Measurements from ENCODE around the gene SLC48A1.

The SLC48A1 gene

DNA sequence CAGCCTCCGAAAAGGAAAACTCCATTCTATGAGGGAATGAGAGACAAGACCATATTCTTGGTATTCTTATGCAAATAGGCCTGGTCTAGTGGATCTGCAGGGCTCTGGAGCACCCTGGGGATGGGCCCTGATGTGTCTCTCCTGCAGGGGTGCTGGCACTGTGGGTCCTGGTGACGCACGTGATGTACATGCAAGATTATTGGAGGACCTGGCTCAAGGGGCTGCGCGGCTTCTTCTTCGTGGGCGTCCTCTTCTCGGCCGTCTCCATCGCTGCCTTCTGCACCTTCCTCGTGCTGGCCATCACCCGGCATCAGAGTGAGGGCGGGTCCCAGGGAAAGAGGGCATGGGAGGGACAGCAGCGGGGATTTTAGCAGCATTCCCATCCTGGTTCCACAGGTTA is 5.8 kb downstream of the SLC48A1 start:
- no peak for DNase-seq (ENCODE audit: low spot score)

DNA sequence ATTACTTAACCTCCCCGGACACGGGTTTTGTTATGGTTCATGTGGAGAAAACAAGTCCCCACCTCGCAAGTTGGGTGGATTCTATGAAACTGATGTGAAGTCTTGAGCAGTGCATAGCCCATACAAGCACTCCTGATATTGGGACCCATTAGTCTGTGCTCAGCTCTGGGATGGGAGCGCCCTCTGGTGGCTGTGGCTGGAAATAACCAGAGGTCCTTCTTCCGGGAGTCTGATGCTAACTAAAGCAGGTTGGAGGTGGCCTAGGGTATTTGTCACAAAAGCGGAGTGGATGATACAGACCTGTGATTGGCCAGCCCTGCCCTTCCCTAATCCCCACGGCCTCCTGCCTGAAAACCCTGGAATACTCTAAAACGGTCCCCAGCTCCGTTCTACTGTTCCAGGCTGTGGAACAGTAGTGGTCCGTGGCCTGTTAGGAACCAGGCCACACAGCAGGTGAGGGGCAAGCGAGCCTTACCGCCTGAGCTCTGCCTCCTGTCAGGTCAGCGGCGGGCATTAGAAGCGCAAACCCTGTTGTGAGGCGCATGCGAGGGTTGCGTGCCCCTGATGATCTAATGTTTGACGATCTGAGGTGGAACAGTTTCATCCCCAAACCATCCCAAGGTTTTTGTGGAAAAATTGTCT is 6.4 kb downstream of the SLC48A1 start:
- DNase-seq (ENCODE audit: low spot score), result peak; percentile 91

DNA sequence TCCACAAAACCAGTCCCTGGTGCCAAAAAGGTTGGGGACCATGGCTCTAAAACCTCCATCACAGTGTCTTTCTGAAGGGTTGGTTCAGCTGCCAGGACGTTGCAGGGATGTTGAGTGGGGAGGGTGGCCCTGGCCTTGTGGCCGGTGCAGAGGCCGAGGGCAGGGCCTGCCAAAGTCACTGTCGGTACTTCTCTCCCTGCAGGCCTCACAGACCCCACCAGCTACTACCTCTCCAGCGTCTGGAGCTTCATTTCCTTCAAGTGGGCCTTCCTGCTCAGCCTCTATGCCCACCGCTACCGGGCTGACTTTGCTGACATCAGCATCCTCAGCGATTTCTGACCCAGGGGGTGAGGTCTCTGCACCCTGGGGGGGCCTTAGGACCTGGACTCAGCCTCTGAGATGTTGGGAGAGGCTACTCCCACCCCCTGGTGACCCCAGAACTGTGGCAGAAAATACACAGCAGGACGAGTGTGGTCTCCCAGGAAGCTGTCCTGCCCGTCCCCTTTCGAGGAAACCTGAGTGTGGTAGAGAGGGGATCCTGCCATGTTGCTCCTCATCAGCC is 7.0 kb downstream of the SLC48A1 start:
- DNase-seq (ENCODE audit: low spot score), result no peak

DNA sequence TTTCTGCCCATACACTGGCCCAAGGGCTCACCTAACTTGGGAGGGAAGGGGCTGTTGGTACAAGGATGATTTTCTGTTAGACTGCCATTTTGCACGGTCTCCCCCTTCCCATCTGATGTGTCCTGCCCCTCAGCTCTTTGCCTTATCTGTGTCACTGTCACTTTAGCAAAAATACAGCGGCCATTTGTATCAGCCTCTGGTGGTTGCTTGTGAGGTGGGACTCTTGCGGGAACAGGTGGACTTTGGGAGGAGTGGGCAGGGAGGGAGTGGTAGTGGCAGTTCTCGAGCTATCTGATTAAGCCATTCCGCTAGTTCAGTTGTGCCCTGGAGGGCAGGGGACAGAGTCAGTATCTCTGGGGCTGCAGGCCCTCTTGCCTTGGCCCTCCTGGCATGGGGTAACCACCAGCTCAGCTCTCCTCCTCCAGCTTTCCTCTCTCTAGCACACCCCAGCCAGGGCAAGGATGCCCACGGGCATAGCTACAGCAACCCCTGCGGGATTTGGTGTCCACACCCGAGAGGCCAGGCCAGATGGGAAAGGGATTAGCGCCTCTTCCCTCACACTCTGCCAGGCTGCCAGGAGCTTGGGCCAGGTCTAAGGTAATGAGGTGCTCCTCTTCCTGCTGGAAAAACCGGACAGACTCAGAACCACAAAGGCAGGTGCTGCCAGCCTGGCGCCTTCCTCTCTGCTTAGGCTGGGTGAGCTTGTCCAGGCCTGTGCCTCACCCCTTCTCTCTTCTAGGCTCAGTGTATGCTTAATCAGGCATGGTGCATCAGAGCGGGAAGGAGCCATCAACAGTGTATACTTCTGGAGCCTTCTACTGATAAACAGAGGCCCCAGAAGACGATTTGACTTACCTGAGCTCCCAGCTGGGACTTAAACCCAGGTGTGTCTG is 8.7 kb downstream of the SLC48A1 start:
- no peak for DNase-seq (ENCODE audit: low spot score)

DNA sequence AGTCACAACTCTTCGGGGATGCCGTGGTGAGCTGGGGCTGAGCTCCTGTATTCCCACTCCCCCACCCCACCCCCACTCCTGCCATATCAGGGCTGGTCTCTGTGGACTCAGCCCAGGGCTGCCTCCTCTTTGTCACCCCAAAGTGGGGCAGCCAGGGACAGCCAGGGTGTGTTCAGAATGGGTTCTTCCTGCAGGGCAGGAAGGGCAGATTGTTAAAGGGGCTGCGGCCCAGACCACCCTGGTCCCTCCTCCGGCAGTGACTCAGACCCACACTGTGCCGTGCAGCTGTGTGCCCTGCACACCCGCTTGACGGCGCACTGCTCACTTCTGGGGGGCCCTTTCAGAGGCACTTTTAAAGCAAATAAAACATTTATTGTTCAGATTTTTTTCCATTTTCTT is 9.3 kb downstream of the SLC48A1 start:
- DNase-seq (ENCODE audit: low spot score), result no peak

DNA sequence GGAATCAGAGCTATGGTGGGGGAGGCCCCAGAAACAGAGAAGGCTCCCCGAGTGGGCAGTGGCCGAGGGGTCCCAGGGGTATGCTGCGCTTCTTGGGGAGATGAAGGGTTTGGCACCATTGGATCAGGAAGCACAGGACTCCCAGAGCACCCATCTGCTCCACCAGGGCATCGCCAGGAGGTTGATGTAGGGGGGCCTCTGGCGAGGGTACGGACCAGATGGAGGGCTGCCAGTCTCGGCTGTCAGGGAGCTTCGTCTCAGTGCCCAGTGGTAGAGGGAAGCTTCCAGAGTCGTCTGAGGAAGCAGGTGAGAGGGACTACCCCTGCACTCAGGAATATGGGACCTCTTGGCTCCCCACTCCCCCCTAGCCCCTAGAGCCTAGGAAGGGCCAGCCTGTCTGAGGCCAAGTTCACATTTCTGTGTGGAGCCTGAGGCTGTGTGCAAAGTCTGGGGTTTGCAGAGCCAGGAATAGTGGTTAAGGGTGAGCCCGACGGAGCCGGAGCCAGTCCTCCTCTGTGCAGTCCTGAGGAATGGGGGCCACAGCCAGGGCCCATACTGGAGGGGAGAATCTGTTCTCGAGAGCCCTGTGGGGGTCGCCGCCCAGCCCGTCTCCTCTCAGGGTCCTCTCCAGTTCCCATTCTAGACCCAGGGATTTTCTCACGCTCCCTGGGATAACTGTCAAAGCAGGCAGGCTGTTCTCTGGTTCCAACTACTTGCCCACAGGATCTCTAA is 10.2 kb downstream of the SLC48A1 start:
- no peak for DNase-seq (ENCODE audit: low spot score)

DNA sequence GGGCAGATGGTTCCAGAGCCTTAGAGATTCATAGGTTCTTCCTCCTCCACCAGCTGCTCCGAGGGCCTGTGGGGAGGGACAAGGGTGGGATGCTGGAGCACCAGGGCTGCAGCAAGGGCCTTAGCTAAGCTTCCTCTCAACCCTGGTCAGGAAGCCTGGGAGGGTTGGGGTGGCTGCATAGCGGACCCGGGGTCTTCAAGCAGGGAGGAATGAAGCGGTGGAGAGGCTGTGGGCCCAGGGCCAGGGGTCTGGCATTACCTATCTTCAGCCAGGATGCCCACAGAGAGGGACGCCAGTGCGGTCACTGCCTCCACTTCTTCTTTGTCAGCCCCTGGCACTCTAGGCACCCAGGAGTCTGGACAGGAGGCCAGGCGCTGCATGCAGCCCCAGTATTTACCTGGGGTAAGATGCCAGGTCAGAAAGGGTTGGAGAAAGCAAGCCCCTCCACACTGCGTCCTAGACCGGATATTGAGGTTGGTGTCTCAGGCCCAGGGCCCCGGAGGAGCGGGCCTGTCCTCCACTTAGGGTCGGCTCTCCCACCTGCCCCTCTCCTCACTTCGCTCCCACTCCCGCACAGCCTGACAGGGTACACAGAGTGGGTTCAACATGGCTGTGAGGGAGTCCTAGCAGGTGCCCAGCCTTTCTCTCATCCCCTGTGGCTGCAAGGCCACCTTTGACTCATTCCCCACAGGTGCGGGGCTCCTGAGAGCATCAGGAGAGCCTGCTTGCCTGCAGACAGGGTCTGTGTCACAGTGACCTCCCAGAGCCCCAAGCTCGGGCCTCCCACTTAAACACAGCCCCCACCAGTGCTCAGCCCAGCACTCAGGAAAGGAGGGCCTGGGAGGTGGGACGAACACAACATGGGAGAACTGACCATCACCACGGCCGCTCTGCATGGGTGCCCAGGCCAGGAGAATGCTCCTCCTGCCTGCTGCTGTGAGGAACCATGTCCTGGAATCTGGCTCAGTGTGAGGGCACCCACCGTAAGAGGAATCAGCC is 11.1 kb downstream of the SLC48A1 start:
- DNase-seq (ENCODE audit: low spot score), result no peak

DNA sequence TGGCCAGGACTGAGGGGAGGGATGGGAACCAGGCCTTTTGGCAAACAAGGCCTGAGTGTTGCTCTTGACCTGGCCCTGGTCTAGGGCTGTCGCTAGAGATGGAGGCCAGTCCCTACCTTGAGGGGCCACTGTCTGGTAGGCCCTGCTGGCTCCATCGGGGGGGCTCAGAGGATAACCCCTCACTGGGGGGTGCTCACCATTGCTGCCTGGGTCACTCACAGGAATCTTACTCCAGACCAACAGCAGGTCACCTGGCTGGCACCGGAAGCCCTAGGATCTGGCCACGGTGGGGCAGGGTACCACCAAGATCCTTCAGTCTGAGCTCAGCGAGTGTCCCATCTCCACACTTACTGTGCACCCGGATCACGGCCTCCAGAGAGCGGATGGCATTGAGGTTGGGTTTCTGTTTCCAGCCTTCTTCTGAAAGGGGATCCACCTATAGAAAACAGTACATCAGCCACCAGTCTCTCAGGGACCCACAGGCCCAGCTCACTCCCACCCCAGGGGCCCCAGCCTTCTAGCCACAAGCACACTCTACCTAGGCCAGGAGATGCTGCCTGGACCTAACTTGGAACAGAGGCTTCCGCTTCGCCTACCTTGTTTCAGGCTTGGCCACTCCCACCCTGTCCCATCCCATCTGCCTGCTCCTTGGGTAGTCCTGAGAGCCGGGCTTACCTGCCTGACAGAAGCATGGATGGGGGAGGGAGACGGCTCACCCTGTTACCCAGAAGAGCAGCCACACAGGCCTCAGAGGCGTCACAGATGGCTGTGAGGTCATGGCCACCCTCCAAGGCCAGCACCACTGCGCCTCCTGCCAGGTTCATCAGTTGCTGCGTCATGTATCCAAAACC is 12.2 kb downstream of the SLC48A1 start:
- no peak for DNase-seq (ENCODE audit: low spot score)

DNA sequence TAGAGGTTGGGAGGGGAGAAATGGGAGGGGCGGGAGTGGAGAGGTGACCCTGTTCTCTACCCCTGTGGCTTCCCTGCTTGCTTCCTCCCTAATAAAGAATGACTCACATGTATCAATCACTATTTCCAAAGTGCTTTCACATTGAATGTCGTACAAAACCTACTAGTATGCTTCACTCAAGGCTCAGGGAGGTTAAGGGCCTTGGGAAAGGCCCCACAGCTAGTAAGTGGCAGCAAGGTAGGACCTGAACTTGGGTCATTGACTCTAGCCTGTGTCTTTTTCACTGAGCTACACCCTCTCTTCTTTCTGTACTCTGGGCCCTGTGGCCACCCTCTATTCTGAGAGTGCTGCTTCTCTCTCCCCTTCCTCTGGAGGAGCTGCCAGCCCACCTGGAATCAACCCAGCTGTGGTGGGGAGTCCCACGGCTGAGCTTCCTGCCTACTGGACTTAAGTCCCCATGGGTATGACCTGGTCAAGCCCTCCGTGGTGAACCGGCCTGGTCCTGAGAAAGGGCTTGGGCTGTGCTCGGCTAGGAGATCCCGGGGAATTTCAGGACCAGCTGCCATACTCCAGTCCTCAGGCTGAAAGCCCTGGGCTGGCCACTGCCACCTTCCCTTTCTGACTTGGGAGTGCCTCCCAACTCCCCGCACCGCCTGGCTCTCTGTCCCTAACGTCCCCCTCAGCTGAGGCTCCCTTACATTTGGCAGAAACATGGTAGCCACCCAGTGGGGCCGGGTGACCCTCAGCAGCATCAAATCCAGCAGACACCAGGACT is 13.0 kb downstream of the SLC48A1 start:
- no peak for DNase-seq (ENCODE audit: low spot score)

DNA sequence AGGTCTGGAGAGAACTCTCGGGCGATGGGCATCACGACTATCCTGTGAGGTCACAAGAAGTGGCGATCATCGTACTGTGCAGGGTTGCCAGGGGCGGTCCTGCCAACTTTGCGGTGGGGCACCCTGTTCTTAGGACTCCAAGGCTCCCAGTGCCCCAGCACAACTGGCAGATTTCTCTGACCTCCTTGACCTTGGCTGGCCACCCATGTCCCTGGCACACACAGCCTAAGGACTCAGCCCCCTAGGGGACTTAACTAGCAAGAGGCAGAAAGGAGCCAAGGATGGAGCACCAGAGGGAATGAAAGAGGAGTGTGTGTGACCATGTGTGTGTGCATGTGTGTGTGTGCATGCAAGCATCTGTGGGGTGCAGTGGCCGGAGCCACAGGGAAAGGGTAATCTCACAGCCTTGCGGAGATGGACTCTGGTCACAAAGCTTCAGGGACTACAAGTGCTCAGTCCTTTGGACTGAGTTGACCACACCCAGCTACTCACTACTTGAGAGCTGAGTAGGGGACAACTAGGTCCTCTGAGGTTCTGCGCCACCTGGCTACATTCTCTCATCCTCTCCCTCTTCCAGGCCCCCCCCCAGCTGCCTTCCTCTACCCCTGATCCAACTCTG is 13.7 kb downstream of the SLC48A1 start:
- no peak for DNase-seq (ENCODE audit: low spot score)

DNA sequence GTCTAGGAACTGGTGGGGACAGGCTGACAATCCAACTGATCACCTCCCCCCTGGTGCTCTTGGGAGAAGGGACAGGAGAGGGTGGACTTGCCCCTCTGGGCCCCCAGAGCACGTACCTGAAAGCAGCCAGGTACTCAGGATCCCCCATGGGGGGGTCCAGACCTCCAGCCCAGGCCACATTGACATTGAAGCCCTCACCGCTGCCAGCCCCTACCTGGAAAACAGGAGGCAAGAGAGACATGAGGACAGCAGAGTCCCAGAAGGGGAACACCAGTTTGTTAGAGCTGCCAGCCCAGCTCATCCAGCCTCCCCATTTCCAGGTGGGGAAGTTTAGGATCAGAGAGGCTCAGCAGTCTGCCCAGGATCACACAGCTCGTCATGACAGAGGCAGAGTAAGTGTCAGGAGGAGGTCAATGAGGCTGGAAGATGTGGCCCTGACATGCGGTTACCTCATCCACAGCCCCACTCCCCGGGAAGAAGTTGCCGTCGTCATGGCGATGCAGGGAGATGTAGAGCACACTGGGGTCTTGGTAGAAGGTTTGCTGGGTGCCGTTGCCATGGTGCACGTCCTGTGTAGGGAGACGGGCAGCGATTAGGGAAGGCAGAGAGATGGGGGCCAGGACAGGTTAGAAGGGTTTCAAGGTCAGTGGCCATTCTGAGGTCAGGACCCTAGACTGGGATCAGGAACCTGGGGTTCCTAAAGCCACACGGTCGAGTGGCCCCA is 14.7 kb downstream of the SLC48A1 start:
- DNase-seq (ENCODE audit: low spot score), result no peak

DNA sequence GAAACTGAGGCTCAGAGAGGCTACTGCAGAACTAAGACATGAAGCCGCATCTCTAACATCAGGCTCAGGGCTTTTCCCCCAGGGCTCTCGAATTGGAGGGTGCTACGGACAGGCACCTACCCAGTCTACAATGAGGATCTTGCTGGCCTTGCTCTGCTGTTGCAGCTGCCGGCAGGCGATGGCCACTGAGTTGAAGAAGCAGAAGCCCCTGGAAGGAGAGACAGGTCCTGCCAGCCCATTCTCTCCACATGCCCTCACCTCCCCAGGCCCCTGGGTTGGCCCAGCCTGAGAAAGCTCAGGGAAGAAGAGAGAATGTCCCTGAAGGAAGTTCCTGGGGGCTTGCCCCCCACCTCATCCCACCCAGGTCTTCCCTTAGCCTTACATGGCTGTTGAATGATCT is 16.1 kb downstream of the SLC48A1 start:
- DNase-seq (ENCODE audit: low spot score), result no peak

DNA sequence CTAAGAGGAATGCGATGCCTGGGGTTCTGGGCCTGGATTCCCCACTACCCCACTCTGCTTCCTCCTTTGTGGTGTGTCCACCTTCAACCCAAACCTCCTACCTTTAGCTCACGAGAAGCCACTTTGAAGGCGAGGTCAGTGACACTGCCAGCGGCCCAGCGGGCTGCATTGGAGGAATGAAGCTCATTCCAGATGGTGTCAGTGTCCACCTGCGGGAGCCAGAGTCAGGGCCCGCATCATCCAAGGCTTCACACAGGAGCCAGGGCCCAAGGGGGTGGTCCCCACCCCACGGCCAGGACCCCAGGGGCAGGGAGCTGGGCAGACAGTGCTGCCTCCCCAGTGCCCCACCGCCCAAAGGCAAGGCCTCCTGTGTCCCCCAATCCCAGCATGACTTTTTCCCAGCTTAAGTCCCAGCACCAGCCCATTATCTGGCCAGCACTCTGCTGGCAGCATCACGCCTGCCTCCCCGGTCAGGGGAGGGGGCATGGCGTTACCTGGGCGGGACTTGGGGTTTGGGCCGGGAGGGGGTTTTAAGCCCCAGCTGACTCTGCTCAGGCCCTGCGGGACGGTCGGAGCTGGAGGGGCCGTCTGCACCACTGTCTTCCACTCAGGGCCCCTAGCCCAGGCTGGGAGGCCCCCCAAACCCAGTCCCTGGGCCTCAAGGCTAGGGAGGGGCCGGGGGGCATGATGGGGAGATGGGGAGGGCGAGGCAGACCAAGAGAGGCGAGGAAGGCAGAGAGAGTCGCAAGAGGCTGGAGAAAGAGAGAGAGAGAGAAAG is 16.9 kb downstream of the SLC48A1 start:
- no peak for DNase-seq (ENCODE audit: low spot score)

DNA sequence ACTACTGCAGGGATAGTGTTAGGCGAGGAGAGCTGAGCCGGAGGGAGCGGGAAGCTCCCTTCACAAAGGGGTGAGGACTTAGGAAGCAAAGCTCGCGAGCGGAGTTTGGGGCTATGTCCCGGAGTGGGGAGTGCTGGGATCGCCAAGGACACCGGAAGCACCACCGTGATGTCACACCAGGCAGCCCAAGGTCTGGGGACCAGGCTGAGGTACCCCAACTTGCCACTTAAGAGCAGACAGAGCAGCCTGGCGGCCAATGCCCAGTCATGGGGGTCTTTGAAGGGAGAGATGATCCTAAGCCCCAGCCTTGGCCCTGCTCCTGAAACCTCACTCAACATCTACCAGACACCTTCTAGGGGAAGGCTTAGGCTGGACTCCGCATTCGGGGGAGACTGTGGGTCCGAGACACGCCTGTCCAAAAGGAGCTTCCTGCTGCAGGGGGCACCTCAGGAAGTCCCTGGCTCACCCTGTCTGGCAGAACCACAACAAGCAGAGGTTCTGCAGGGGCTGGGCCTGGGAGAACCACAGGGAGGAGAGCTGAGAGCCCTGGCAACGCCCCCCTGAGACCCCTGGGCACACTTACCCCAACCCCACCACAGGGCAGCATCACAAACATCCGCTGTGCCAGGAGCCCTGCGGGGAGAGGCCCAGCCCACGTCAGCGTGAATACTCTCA is 17.8 kb downstream of the SLC48A1 start:
- no peak for DNase-seq (ENCODE audit: low spot score)

DNA sequence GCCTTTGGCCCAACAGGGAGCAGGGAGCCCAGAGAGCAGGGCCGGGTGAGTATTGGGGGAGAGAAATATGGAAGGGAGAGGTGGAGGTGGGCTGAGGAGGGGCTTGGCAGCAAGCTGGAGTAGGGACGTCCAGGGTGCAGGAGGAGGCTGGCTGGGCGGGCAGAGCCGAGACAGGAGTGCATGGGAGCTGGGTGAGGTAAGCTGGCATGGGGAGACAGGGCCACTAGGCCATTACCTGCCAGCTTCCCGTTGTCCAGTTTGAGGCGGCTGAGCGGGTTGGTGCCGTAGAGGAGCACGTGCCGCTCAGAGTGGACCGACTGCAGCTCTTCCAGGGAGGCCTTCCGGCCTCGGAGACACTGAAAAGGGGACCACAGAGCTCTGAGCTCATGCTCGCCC is 18.3 kb downstream of the SLC48A1 start:
- no peak for DNase-seq (ENCODE audit: low spot score)

DNA sequence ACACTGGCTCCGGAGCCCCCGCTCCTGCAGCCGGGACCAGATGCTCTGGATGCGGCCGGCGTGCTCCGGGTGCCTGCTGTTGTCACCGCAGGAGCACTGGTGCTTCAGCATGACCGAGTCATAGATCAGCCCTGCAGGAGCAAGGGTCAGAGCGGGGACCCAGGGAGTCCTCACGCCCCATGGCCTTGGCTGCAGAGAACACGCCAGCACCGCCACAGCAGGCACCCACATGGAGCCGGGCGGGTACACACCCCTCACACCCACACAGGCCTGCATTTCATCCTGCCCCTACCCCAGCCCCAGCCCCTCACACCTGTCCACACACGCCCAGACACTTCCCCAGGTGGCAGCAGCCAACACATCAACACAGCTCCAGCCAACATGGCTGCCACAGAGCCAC is 18.8 kb downstream of the SLC48A1 start:
- no peak for DNase-seq (ENCODE audit: low spot score)

DNA sequence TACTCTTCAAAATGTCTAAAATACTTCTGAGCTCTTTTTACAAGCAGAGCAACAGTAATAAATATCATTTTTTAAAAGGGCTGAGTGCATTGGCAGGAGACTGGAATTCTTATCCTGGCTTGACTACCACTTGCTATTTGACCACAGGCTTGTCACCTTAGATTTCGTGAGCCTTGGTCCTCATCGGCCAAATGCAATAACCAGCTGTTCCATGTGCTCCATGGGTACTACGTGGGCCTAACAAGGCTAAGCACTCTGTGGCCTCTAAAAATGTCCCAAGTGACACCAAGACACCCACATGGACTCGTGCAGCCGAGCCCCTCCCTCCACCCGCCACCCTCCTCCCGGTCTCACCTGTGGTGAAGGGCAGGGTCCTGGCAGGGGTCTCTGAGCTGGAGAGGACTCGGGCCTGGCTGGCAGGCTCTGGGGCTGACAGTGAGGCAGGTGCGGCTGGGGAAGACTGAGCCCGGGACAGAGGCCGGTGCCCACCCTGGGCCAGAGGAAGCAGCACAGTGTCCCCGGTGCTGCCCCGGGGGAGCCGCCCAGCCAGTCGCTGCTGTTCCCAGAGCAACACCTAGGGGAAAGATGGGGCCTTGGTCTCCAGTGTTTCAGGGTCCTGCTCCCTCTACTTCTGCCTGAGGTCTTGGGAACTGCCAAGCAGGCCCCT is 20.1 kb downstream of the SLC48A1 start:
- no peak for DNase-seq (ENCODE audit: low spot score)

Measured in hepatic stellate cell (primary cell).